ENCODE measurements around the gene FERMT3. TPM values are rescaled to one million over a fixed set of nuclear protein-coding genes. Genes with fewer than 3 reads are reported as not detected.

Gene FERMT3
- total and polyA plus RNA-seq, 2 of the 13 experiments (the other 11 are each of a cell fraction or from before 2014, with no cell fraction given) = 0.29 TPM; not detected in 1

DNA sequence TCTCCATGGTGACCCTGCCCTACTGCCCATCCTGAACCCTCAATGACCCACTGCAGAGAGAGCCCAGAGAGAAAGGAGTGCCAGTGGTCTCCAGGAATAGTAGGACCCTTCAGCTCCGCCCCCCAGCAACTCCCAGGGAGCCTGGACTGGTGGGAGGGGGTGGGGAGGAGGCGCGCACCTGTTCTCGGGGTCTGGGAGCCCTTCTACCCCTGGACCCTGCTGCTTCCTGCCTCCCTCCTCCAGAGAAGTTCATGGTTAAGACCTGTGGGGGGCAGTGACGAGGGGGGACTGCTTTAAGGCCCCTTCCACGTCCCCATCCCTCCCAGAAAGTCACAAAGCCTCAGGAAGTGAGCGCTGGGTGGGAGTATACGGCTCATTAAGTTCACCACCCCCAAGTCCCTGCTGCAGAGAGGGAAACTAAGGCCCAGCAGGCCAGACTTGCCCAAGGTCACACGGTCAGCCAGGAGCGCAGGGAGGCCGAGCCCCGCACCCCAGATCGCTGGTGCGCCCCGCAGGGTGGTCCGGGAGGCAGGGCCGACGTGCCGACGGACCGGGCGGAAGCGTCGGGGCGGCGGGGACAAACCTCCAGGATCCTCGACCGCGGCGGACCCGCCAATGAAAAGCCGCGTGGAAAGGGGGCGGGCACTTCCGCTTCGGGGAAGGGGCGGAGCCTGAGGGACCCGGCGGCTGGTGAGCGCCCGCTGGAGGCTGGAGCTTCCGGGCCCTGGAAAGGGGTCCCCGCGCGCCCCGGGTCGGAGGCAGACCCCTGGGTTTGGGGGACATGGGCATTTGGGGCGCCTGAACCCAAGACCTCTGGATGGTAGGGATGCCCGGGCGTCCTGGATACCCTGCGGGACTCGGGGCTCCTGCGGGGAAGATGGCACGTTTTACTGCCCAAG is 19.3 kb downstream of the FERMT3 start, which contains the start of the genes NUDT22 and TRPT1 (continued):
- TF ChIP-seq RCOR2 (CRISPR knock-in tag; IDR thresholded peaks at IDR 0.05) = no peak
- TF ChIP-seq, protein P1, sequence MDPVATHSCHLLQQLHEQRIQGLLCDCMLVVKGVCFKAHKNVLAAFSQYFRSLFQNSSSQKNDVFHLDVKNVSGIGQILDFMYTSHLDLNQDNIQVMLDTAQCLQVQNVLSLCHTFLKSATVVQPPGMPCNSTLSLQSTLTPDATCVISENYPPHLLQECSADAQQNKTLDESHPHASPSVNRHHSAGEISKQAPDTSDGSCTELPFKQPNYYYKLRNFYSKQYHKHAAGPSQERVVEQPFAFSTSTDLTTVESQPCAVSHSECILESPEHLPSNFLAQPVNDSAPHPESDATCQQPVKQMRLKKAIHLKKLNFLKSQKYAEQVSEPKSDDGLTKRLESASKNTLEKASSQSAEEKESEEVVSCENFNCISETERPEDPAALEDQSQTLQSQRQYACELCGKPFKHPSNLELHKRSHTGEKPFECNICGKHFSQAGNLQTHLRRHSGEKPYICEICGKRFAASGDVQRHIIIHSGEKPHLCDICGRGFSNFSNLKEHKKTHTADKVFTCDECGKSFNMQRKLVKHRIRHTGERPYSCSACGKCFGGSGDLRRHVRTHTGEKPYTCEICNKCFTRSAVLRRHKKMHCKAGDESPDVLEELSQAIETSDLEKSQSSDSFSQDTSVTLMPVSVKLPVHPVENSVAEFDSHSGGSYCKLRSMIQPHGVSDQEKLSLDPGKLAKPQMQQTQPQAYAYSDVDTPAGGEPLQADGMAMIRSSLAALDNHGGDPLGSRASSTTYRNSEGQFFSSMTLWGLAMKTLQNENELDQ (CRISPR knock-in tag; IDR thresholded peaks at IDR 0.05; ENCODE audit: borderline replicate concordance) = no peak
- peak; percentile 57; the same call in 1 of the 2 replicates for TF ChIP-seq REPIN1 (CRISPR knock-in tag; IDR thresholded peaks at IDR 0.05; ENCODE audit: borderline replicate concordance, low read depth)
- peak; percentile 87 for TF ChIP-seq SAP130 (CRISPR knock-in tag; IDR thresholded peaks at IDR 0.05; ENCODE audit: low read depth)
- no peak for TF ChIP-seq ZNF546 (CRISPR knock-in tag; conservative IDR thresholded peaks at IDR 0.05)
- peak; percentile 19 for TF ChIP-seq SKI (IDR thresholded peaks at IDR 0.05; ENCODE audit: partially characterized antibody)
- no peak for TF ChIP-seq HNRNPL (IDR thresholded peaks at IDR 0.05; ENCODE audit: low read depth, low read length)
- no peak for TF ChIP-seq HOXD1 (CRISPR knock-in tag; IDR thresholded peaks at IDR 0.05)
- TF ChIP-seq, protein P2, sequence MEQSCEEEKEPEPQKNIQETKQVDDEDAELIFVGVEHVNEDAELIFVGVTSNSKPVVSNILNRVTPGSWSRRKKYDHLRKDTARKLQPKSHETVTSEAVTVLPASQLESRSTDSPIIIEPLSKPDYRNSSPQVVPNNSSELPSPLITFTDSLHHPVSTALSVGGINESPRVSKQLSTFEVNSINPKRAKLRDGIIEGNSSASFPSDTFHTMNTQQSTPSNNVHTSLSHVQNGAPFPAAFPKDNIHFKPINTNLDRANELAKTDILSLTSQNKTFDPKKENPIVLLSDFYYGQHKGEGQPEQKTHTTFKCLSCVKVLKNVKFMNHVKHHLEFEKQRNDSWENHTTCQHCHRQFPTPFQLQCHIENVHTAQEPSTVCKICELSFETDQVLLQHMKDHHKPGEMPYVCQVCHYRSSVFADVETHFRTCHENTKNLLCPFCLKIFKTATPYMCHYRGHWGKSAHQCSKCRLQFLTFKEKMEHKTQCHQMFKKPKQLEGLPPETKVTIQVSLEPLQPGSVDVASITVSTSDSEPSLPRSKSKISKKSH (CRISPR knock-in tag; IDR thresholded peaks at IDR 0.05; ENCODE audit: borderline replicate concordance) = no peak
- TF ChIP-seq, protein P3, sequence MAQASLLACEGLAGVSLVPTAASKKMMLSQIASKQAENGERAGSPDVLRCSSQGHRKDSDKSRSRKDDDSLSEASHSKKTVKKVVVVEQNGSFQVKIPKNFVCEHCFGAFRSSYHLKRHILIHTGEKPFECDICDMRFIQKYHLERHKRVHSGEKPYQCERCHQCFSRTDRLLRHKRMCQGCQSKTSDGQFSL (CRISPR knock-in tag; IDR thresholded peaks at IDR 0.05) = no peak
- no peak for TF ChIP-seq NFE2 (CRISPR knock-in tag; IDR thresholded peaks at IDR 0.05)
- TF ChIP-seq TCF7L2 (IDR thresholded peaks at IDR 0.05; ENCODE audit: low read depth, low read length) = no peak
- TF ChIP-seq DNMT3B (CRISPR knock-in tag; conservative IDR thresholded peaks at IDR 0.05) = no peak
- TF ChIP-seq, protein P4, sequence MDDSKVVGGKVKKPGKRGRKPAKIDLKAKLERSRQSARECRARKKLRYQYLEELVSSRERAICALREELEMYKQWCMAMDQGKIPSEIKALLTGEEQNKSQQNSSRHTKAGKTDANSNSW (CRISPR knock-in tag; IDR thresholded peaks at IDR 0.05; ENCODE audit: borderline replicate concordance) = no peak
- TF ChIP-seq, protein P5, sequence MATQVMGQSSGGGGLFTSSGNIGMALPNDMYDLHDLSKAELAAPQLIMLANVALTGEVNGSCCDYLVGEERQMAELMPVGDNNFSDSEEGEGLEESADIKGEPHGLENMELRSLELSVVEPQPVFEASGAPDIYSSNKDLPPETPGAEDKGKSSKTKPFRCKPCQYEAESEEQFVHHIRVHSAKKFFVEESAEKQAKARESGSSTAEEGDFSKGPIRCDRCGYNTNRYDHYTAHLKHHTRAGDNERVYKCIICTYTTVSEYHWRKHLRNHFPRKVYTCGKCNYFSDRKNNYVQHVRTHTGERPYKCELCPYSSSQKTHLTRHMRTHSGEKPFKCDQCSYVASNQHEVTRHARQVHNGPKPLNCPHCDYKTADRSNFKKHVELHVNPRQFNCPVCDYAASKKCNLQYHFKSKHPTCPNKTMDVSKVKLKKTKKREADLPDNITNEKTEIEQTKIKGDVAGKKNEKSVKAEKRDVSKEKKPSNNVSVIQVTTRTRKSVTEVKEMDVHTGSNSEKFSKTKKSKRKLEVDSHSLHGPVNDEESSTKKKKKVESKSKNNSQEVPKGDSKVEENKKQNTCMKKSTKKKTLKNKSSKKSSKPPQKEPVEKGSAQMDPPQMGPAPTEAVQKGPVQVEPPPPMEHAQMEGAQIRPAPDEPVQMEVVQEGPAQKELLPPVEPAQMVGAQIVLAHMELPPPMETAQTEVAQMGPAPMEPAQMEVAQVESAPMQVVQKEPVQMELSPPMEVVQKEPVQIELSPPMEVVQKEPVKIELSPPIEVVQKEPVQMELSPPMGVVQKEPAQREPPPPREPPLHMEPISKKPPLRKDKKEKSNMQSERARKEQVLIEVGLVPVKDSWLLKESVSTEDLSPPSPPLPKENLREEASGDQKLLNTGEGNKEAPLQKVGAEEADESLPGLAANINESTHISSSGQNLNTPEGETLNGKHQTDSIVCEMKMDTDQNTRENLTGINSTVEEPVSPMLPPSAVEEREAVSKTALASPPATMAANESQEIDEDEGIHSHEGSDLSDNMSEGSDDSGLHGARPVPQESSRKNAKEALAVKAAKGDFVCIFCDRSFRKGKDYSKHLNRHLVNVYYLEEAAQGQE (IDR thresholded peaks at IDR 0.05; ENCODE audit: borderline replicate concordance in 1 of 2, low read depth in 1 of 2, low read length in 2 of 2) = no peak
- peak; percentile 84; the same call in 1 of the 2 replicates for TF ChIP-seq KDM2A (CRISPR knock-in tag; IDR thresholded peaks at IDR 0.05; ENCODE audit: borderline replicate concordance, low read depth)
- TF ChIP-seq RNF2 (conservative IDR thresholded peaks at IDR 0.05; ENCODE audit: low read depth) = no peak
- TF ChIP-seq ZNF136 (CRISPR knock-in tag; IDR thresholded peaks at IDR 0.05; ENCODE audit: low read depth) = 0 out of 2 replicates have a peak, but pooled peaks have one; percentile 34
- no peak for TF ChIP-seq ZFAT (CRISPR knock-in tag; conservative IDR thresholded peaks at IDR 0.05)
- TF ChIP-seq ZSCAN25 (CRISPR knock-in tag; IDR thresholded peaks at IDR 0.05) = peak; percentile 46; the same call in 1 of the 2 replicates
- peak; percentile 45; the same call in 1 of the 2 replicates for TF ChIP-seq BCL6 (CRISPR knock-in tag; IDR thresholded peaks at IDR 0.05)
- 0 out of 2 replicates have a peak, but pooled peaks have one; percentile 50 for TF ChIP-seq SATB2 (CRISPR knock-in tag; IDR thresholded peaks at IDR 0.05)
